GM23338 (cell line): Measurements from ENCODE around the gene IL17RB. TPM values are rescaled to one million over a fixed set of nuclear protein-coding genes. Genes with fewer than 3 reads are reported as not detected.

ENCODE experiments used
- ATAC-seq: fragments of 200-7000 bp; cut with Tn5 transposase; 3 replicates; pipeline ENCODE4 v1.9.1; 2020
- DNase-seq: peaks from one replicate; pipeline ENCODE4 v3.0.0-alpha.2; 2015; ENCODE audit warnings: low spot score
- H2AFZ ChIP-seq: fragments of 200-600 bp; sonication (generic); 2 replicates; pipeline ENCODE4 v1.8.0; 2016; ENCODE audit warnings: antibody characterized with exemption, mild to moderate bottlenecking, moderate library complexity
- H3F3A ChIP-seq: fragments of 200-600 bp; sonication (generic); replicated peaks from 2 replicates; pipeline ENCODE4 v1.8.0; 2017; ENCODE audit warnings: antibody characterized with exemption, mixed run types, low read depth
- H3K27ac ChIP-seq: fragments of 200-600 bp; sonication (generic); 2 replicates; pipeline ENCODE4 v1.6.1; 2016; ENCODE audit warnings: low read depth
- H3K27me3 ChIP-seq: fragments of 200-600 bp; sonication (generic); 2 replicates; pipeline ENCODE4 v1.8.0; 2016; ENCODE audit warnings: mild to moderate bottlenecking, mixed run types, moderate library complexity; ENCODE audit not compliant: insufficient read depth
- H3K36me3 ChIP-seq: fragments of 200-600 bp; sonication (generic); 2 replicates; pipeline ENCODE4 v1.8.0; 2016; ENCODE audit warnings: mild to moderate bottlenecking; ENCODE audit not compliant: insufficient read depth
- H3K4me1 ChIP-seq: fragments of 200-600 bp; sonication (generic); 2 replicates; pipeline ENCODE4 v1.8.0; 2016; ENCODE audit warnings: mild to moderate bottlenecking, moderate library complexity; ENCODE audit not compliant: insufficient read depth
- H3K4me2 ChIP-seq: fragments of 200-600 bp; sonication (generic); 2 replicates; pipeline ENCODE4 v1.7.1; 2017; ENCODE audit warnings: mixed run types
- H3K4me3 ChIP-seq: fragments of 200-600 bp; sonication (generic); 2 replicates; pipeline ENCODE4 v1.6.1; 2016; ENCODE audit warnings: mixed run types
- H3K79me2 ChIP-seq: fragments of 200-600 bp; sonication (generic); replicated peaks from 2 replicates; pipeline ENCODE4 v1.8.0; 2017; ENCODE audit warnings: mild to moderate bottlenecking; ENCODE audit not compliant: insufficient read depth
- H3K9me2 ChIP-seq: fragments of 200-600 bp; sonication (generic); 2 replicates; pipeline ENCODE4 v1.8.0; 2017; ENCODE audit not compliant: insufficient read depth
- H4K20me1 ChIP-seq: fragments of 200-600 bp; sonication (generic); replicated peaks from 2 replicates; pipeline ENCODE4 v1.8.0; 2017; ENCODE audit warnings: mild to moderate bottlenecking; ENCODE audit not compliant: insufficient read depth
- H3K27ac Mint-ChIP-seq: 2 replicates; pipeline ENCODE4 v1.8.0; 2020; ENCODE audit warnings: inconsistent platforms, mild to moderate bottlenecking, moderate library complexity, mixed read lengths
- H3K27me3 Mint-ChIP-seq: 3 replicates; pipeline ENCODE4 v1.8.0; 2022; ENCODE audit warnings: low read depth, mild to moderate bottlenecking, moderate library complexity, mixed read lengths, inconsistent platforms; ENCODE audit not compliant: insufficient read depth, poor library complexity
- H3K36me3 Mint-ChIP-seq: 3 replicates; pipeline ENCODE4 v1.8.0; 2021; ENCODE audit warnings: low read depth, mild to moderate bottlenecking, inconsistent platforms, moderate library complexity, mixed read lengths
- H3K4me1 Mint-ChIP-seq: 3 replicates; pipeline ENCODE4 v1.8.0; 2020; ENCODE audit warnings: mild to moderate bottlenecking, inconsistent platforms, mixed read lengths
- H3K4me3 Mint-ChIP-seq: 3 replicates; pipeline ENCODE4 v1.8.0; 2021; ENCODE audit warnings: moderate library complexity, mild to moderate bottlenecking, inconsistent platforms, mixed read lengths
- H3K9me3 Mint-ChIP-seq: 3 replicates; pipeline ENCODE4 v1.8.0; 2020; ENCODE audit warnings: moderate library complexity, mild to moderate bottlenecking, inconsistent platforms, mixed read lengths
- CREB1 ChIP-seq: fragments of 250-450 bp; sonication (Bioruptor Pico); IDR thresholded peaks from 2 replicates; pipeline ENCODE4 v1.5.0; 2020; ENCODE audit warnings: low read depth, mild to moderate bottlenecking, moderate library complexity
- EZH2phosphoT487 ChIP-seq: fragments of 200-600 bp; sonication (generic); IDR thresholded peaks from one replicate; pipeline ENCODE4 v1.8.1; 2018; ENCODE audit warnings: antibody characterized with exemption; ENCODE audit not compliant: unreplicated experiment
- JUNB ChIP-seq: IDR thresholded peaks from one replicate; pipeline ENCODE4 v1.6.1; 2016; ENCODE audit warnings: antibody characterized with exemption; ENCODE audit not compliant: unreplicated experiment
- NANOG ChIP-seq: IDR thresholded peaks from 2 replicates; pipeline ENCODE4 v1.6.1; 2016; ENCODE audit warnings: antibody characterized with exemption, borderline replicate concordance
- POLR2AphosphoS5 ChIP-seq: IDR thresholded peaks from 2 replicates; pipeline ENCODE4 v1.6.1; 2016; ENCODE audit warnings: antibody characterized with exemption, low read depth
- STAT1 ChIP-seq: IDR thresholded peaks from one replicate; pipeline ENCODE4 v1.6.1; 2016; ENCODE audit warnings: antibody characterized with exemption; ENCODE audit not compliant: unreplicated experiment
- ZNF114 ChIP-seq: fragments of 250-450 bp; sonication (Bioruptor Pico); IDR thresholded peaks from 2 replicates; pipeline ENCODE4 v1.5.0; 2020; ENCODE audit warnings: mild to moderate bottlenecking, moderate library complexity
- ZNF331 ChIP-seq: fragments of 250-450 bp; sonication (Bioruptor Pico); IDR thresholded peaks from 2 replicates; pipeline ENCODE4 v1.5.0; 2020; ENCODE audit warnings: low read depth, mild to moderate bottlenecking, moderate library complexity
- polyA plus RNA-seq: library from polyadenylated mRNA; unstranded; fragments of >200 nt; fragmentation: Nextera tagmentation; extraction: Ambion mirVana; gene quantifications from 2 replicates; pipeline ENCODE4 v1.2.1, GENCODE V29; 2016
- total RNA-seq: library from RNA; depleted of rRNA; stranded (reverse); fragments of >200 nt; shearing (Covaris generic); gene quantifications from 2 replicates; pipeline ENCODE4 v1.2.3, GENCODE V29; 2014
- TF ChIP-seq, protein P1 (sequence below): IDR thresholded peaks from 2 replicates; pipeline ENCODE4 v1.6.1; 2016; ENCODE audit warnings: antibody characterized with exemption
- TF ChIP-seq, protein P2 (sequence below), 2 experiments: fragments of 200-600 bp in 1 of 2; sonication (generic) in 1 of 2; conservative IDR thresholded peaks; 2 replicates each; pipeline versions ENCODE4 v1.5.1 to v1.6.1; 2016 to 2017; ENCODE audit warnings: antibody characterized with exemption in 2 of 2, low read depth in 2 of 2, mild to moderate bottlenecking in 2 of 2, moderate library complexity in 1 of 2
- TF ChIP-seq, protein P3 (sequence below): fragments of 250-450 bp; sonication (Bioruptor Pico); IDR thresholded peaks from 2 replicates; pipeline ENCODE4 v1.5.0; 2020; ENCODE audit warnings: mild to moderate bottlenecking, moderate library complexity
- TF ChIP-seq, protein P4 (sequence below): IDR thresholded peaks from one replicate; pipeline ENCODE4 v1.6.1; 2018; ENCODE audit warnings: antibody characterized with exemption; ENCODE audit not compliant: unreplicated experiment

IL17RB gene
- total and polyA plus RNA-seq, 2 experiments from 2014 or later, result 5.7 to 6.9 TPM

DNA sequence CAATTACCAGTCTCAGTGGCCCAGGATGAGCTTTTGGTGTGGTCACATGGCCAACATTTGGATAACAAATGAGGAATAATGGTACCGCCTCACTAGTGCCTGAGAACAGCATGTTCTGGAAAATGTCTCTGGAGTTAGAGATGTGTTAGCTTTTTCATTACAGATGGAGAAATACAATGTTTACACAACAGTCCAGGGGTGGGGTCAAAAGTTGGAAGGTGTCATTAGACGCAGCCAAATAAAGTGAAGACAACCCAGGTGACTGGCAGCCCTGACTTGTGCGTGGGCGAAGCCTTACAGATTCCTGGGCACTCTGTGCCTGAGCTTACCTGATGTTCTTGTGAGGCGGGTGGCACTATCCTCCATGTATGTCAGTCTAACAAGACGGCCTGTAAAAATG, 12.8 kb downstream of the IL17RB start (continued):
- TF ChIP-seq NANOG (no peak), JUNB (no peak), STAT1 (no peak), POLR2AphosphoS5 (no peak)
- TF ChIP-seq, protein P1, sequence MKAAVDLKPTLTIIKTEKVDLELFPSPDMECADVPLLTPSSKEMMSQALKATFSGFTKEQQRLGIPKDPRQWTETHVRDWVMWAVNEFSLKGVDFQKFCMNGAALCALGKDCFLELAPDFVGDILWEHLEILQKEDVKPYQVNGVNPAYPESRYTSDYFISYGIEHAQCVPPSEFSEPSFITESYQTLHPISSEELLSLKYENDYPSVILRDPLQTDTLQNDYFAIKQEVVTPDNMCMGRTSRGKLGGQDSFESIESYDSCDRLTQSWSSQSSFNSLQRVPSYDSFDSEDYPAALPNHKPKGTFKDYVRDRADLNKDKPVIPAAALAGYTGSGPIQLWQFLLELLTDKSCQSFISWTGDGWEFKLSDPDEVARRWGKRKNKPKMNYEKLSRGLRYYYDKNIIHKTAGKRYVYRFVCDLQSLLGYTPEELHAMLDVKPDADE, result no peak

DNA sequence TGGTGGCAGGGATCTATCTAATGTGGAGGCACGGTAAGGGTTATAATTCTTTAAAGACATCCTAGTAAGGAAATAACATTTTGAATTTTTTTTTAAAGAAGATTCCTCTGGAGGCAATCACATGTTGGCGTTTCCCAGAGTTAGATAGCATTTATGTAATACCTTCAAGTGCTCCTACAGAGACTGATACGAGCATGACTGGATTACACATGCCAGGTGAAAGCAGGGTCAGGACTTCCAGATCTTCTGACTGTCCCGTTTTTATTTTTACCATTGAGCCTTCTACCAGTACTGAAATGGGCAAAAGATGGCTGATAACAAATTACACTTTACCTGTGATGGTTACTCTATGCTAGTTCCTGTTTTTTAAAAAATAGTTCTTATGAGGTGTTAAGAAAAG, 13.8 kb downstream of the IL17RB start:
- no peak for DNase-seq
- Histone ChIP-seq H2AFZ (no peak overlapping the region), H3K4me3 (no peak overlapping the region), H3K4me2 (no peak overlapping the region), H3K36me3 (no peaks in the 10 kb centered on the region; the same call in 1 of the 2 replicates), H3K79me2 (no peaks in the 10 kb centered on the region), H3K27ac (no peak overlapping the region), H4K20me1 (no peaks in the 10 kb centered on the region; the same call in 1 of the 2 replicates), H3K27me3 (no peaks in the 10 kb centered on the region), H3K4me1 (no peaks in the 10 kb centered on the region), H3F3A (no peaks in the 10 kb centered on the region), H3K9me2 (no peaks in the 10 kb centered on the region)
- ATAC-seq, result no peak
- no peaks in the 10 kb centered on the region for H3K27me3 Mint-ChIP-seq
- H3K27ac Mint-ChIP-seq, result no peak overlapping the region
- H3K4me3 Mint-ChIP-seq, result no peak overlapping the region
- peaks cover 34% of the 10 kb centered on the region for H3K36me3 Mint-ChIP-seq
- no peaks in the 10 kb centered on the region for H3K4me1 Mint-ChIP-seq
- H3K9me3 Mint-ChIP-seq, result no peaks in the 10 kb centered on the region
- TF ChIP-seq CREB1 (CRISPR knock-in tag), result no peak
- TF ChIP-seq, protein P1, result no peak
- TF ChIP-seq, protein P2, sequence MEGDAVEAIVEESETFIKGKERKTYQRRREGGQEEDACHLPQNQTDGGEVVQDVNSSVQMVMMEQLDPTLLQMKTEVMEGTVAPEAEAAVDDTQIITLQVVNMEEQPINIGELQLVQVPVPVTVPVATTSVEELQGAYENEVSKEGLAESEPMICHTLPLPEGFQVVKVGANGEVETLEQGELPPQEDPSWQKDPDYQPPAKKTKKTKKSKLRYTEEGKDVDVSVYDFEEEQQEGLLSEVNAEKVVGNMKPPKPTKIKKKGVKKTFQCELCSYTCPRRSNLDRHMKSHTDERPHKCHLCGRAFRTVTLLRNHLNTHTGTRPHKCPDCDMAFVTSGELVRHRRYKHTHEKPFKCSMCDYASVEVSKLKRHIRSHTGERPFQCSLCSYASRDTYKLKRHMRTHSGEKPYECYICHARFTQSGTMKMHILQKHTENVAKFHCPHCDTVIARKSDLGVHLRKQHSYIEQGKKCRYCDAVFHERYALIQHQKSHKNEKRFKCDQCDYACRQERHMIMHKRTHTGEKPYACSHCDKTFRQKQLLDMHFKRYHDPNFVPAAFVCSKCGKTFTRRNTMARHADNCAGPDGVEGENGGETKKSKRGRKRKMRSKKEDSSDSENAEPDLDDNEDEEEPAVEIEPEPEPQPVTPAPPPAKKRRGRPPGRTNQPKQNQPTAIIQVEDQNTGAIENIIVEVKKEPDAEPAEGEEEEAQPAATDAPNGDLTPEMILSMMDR (conservative IDR thresholded peaks at IDR 0.05; ENCODE audit: low read depth in 2 of 2), result no peak
- no peak for TF ChIP-seq EZH2phosphoT487
- no peak for TF ChIP-seq JUNB
- no peak for TF ChIP-seq ZNF114 (CRISPR knock-in tag)
- TF ChIP-seq, protein P3, sequence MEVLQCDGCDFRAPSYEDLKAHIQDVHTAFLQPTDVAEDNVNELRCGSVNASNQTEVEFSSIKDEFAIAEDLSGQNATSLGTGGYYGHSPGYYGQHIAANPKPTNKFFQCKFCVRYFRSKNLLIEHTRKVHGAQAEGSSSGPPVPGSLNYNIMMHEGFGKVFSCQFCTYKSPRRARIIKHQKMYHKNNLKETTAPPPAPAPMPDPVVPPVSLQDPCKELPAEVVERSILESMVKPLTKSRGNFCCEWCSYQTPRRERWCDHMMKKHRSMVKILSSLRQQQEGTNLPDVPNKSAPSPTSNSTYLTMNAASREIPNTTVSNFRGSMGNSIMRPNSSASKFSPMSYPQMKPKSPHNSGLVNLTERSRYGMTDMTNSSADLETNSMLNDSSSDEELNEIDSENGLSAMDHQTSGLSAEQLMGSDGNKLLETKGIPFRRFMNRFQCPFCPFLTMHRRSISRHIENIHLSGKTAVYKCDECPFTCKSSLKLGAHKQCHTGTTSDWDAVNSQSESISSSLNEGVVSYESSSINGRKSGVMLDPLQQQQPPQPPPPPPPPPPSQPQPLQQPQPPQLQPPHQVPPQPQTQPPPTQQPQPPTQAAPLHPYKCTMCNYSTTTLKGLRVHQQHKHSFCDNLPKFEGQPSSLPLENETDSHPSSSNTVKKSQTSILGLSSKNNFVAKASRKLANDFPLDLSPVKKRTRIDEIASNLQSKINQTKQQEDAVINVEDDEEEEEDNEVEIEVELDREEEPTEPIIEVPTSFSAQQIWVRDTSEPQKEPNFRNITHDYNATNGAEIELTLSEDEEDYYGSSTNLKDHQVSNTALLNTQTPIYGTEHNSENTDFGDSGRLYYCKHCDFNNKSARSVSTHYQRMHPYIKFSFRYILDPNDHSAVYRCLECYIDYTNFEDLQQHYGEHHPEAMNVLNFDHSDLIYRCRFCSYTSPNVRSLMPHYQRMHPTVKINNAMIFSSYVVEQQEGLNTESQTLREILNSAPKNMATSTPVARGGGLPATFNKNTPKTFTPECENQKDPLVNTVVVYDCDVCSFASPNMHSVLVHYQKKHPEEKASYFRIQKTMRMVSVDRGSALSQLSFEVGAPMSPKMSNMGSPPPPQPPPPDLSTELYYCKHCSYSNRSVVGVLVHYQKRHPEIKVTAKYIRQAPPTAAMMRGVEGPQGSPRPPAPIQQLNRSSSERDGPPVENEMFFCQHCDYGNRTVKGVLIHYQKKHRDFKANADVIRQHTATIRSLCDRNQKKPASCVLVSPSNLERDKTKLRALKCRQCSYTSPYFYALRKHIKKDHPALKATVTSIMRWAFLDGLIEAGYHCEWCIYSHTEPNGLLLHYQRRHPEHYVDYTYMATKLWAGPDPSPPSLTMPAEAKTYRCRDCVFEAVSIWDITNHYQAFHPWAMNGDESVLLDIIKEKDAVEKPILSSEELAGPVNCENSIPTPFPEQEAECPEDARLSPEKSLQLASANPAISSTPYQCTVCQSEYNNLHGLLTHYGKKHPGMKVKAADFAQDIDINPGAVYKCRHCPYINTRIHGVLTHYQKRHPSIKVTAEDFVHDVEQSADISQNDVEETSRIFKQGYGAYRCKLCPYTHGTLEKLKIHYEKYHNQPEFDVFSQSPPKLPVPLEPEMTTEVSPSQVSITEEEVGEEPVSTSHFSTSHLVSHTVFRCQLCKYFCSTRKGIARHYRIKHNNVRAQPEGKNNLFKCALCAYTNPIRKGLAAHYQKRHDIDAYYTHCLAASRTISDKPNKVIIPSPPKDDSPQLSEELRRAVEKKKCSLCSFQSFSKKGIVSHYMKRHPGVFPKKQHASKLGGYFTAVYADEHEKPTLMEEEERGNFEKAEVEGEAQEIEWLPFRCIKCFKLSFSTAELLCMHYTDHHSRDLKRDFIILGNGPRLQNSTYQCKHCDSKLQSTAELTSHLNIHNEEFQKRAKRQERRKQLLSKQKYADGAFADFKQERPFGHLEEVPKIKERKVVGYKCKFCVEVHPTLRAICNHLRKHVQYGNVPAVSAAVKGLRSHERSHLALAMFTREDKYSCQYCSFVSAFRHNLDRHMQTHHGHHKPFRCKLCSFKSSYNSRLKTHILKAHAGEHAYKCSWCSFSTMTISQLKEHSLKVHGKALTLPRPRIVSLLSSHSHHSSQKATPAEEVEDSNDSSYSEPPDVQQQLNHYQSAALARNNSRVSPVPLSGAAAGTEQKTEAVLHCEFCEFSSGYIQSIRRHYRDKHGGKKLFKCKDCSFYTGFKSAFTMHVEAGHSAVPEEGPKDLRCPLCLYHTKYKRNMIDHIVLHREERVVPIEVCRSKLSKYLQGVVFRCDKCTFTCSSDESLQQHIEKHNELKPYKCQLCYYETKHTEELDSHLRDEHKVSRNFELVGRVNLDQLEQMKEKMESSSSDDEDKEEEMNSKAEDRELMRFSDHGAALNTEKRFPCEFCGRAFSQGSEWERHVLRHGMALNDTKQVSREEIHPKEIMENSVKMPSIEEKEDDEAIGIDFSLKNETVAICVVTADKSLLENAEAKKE (CRISPR knock-in tag), result no peak
- no peak for TF ChIP-seq STAT1
- TF ChIP-seq, protein P4, sequence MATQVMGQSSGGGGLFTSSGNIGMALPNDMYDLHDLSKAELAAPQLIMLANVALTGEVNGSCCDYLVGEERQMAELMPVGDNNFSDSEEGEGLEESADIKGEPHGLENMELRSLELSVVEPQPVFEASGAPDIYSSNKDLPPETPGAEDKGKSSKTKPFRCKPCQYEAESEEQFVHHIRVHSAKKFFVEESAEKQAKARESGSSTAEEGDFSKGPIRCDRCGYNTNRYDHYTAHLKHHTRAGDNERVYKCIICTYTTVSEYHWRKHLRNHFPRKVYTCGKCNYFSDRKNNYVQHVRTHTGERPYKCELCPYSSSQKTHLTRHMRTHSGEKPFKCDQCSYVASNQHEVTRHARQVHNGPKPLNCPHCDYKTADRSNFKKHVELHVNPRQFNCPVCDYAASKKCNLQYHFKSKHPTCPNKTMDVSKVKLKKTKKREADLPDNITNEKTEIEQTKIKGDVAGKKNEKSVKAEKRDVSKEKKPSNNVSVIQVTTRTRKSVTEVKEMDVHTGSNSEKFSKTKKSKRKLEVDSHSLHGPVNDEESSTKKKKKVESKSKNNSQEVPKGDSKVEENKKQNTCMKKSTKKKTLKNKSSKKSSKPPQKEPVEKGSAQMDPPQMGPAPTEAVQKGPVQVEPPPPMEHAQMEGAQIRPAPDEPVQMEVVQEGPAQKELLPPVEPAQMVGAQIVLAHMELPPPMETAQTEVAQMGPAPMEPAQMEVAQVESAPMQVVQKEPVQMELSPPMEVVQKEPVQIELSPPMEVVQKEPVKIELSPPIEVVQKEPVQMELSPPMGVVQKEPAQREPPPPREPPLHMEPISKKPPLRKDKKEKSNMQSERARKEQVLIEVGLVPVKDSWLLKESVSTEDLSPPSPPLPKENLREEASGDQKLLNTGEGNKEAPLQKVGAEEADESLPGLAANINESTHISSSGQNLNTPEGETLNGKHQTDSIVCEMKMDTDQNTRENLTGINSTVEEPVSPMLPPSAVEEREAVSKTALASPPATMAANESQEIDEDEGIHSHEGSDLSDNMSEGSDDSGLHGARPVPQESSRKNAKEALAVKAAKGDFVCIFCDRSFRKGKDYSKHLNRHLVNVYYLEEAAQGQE, result no peak
- no peak for TF ChIP-seq POLR2AphosphoS5
- TF ChIP-seq ZNF331 (CRISPR knock-in tag), result no peak
- no peak for TF ChIP-seq NANOG
